Transverse colon (tissue), 4 donors: Measurements from ENCODE around the gene CACNA1B.

Experiments used
- EP300 ChIP-seq: sonication (generic); formaldehyde crosslinking; IDR thresholded peaks from one replicate; pipeline ENCODE4 v1.6.1; 2017; ENCODE audit warnings: antibody characterized with exemption, low read depth
- POLR2A ChIP-seq: fragments of 450-650 bp; IDR thresholded peaks from one replicate; pipeline ENCODE4 v1.6.1; 2016; ENCODE audit warnings: antibody characterized with exemption, mild to moderate bottlenecking, moderate library complexity
- POLR2AphosphoS5 ChIP-seq, 3 donors: sonication (generic); formaldehyde crosslinking; IDR thresholded peaks; one replicate each; pipeline ENCODE4 v1.6.1; 2016; ENCODE audit warnings: antibody characterized with exemption in 3 of 3
- TF ChIP-seq, protein P1 (sequence below), 5 experiments: fragments of 200-600 bp in 3 of 5; fragments of 450-650 bp in 2 of 5; sonication (generic) in 3 of 5; IDR thresholded peaks; 1 replicate in 2 of 5; 2 replicates in 3 of 5; pipeline ENCODE4 v1.5.1; 2016 to 2017; ENCODE audit warnings: antibody characterized with exemption in 5 of 5, inconsistent platforms in 3 of 5, mild to moderate bottlenecking in 2 of 5, moderate library complexity in 1 of 5

DNA sequence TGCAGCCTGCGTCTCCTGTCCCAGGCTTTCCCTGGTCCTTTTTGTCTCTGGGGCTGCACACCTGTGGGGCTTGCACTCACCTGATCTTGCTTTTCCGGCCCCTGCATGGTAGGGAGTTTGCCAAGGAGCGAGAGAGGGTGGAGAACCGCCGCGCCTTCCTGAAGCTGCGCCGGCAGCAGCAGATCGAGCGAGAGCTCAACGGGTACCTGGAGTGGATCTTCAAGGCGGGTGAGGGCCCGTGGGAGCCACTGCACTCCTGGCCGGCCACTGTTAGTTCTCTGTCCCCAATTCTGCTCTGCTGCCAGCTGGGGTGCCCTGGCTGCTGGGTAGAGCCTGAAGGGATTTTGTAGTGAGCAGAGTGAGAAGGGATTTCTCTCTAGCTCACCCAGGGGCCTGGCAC is 78.0 kb downstream of the CACNA1B start:
- TF ChIP-seq POLR2A (no peak), POLR2AphosphoS5 (IDR thresholded peaks at IDR 0.05) (no peak), EP300 (no peak)
- TF ChIP-seq, protein P1, sequence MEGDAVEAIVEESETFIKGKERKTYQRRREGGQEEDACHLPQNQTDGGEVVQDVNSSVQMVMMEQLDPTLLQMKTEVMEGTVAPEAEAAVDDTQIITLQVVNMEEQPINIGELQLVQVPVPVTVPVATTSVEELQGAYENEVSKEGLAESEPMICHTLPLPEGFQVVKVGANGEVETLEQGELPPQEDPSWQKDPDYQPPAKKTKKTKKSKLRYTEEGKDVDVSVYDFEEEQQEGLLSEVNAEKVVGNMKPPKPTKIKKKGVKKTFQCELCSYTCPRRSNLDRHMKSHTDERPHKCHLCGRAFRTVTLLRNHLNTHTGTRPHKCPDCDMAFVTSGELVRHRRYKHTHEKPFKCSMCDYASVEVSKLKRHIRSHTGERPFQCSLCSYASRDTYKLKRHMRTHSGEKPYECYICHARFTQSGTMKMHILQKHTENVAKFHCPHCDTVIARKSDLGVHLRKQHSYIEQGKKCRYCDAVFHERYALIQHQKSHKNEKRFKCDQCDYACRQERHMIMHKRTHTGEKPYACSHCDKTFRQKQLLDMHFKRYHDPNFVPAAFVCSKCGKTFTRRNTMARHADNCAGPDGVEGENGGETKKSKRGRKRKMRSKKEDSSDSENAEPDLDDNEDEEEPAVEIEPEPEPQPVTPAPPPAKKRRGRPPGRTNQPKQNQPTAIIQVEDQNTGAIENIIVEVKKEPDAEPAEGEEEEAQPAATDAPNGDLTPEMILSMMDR (IDR thresholded peaks at IDR 0.05), result no peak
